ENCODE data around the gene MYPN.

- TF ChIP-seq CTCF (IDR thresholded peaks at IDR 0.05; ENCODE audit: low read depth, low read length) (no peak), MAX (IDR thresholded peaks at IDR 0.05; ENCODE audit: low read depth, low read length) (no peak), MYC (IDR thresholded peaks at IDR 0.05; ENCODE audit: low read depth, low read length) (no peak), POLR2A (IDR thresholded peaks at IDR 0.05; ENCODE audit: extremely low read depth, insufficient read length) (no peak)
Measured at GRCh38 chr10:68235581-68235980, 126.3 kb downstream of the MYPN start.
